NCI-H524 (cell line): ENCODE results near the gene ARPC5.

ENCODE experiments used
- DNase-seq, 2 experiments: peaks; one replicate each; lab custom pipeline; 2025; lab: John Stamatoyannopoulos, UW

Gene ARPC5

GRCh38 chr1:183611021-183611420 is 24.6 kb downstream of the ARPC5 start:
- no peak for DNase-seq

- DNase-seq, result no peak
These were observed 25.7 kb downstream of the ARPC5 start for GRCh38 chr1:183609759-183610452.

GRCh38 chr1:183609313-183609712 is 26.3 kb downstream of the ARPC5 start:
- DNase-seq, result peak in 1 of 2 experiments; percentile 20

DNA sequence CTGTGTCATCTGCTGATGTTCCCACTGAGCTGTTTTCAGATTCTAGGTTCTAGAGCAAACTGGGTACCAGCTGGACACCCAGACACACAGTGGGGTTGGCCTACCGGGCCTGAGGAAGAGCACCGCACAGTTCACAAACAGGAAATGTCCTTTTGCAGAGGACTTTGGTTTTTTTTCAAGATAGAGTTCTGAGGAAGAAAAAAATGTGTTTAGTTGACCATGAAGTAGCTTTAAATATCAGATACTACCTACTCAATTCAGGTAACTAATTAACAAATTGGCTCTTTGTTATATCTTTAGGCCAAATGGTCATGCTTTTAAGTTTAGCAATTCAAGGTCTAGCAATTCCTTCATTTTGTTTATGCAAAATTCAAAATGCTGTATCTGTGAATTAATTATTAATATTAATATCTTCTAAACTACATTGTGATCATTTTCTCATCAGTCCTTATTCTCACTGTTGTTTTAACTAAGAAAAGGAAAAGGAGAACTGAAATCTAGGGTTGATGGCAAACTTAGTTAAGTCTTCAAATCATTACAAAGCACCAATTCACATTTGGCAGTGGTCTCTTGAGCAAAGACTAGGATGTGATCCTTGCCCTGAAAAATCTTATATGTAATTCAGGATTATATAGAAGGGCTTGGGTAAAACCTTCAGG is 28.1 kb downstream of the ARPC5 start:
- no peak for DNase-seq

DNA sequence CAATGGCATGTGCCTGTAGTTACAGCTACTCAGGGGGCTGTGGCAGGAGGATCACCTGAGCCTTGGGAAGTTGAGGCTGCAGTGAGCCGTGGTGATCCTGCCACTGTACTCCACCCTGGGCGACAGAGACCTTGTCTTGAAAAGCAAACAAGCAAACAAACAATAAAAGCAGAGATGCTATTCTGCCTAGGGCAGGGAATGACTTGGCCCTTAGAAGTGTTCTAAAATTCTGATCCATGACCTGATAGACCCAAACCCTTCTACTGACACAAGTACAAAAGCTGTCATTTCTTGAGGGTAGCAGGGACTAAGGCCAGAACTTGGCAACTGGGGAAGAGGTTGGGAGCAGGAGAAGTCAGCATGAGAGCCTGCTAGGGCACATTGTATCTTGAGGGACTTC is 29.7 kb downstream of the ARPC5 start:
- no peak for DNase-seq

GRCh38 chr1:183604815-183605214 is 30.8 kb downstream of the ARPC5 start:
- no peak for DNase-seq

DNA sequence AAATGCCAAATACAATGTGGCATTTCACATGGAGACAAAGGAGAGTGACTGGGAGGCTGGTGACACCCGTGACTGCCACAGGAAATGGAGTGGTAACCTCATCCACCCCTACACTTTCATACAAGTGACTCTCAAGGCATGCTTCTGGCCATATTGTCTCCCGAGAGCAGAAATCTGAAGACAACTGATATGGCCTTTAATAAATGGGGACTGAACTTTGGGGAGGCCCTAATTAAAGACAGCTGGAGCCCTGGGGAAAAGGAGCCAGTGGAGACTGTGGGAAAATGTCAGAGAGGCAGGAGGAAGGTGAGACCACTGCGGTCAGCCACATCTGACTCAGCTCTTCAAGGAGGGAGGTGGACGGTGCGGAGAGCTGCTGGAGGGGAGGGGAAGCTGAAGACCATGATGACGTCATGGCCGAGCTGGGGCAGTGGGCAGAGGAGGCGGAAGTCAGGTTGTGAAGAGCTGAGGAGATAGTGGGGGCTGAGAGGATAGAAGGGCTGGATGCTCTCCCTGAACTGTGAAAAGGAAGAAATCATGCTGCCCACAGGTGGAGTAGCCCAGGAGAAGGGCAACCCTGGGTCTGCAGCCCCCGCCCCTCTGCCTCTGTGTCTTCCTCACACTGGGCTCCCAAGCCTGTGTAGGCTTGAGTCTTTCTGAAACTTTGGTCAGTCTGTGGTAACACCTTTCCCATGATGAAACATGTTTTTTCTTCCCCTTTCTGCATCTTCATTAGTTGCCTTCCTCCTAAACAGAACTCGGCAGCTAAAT is 31.4 kb downstream of the ARPC5 start:
- DNase-seq, result no peak

DNA sequence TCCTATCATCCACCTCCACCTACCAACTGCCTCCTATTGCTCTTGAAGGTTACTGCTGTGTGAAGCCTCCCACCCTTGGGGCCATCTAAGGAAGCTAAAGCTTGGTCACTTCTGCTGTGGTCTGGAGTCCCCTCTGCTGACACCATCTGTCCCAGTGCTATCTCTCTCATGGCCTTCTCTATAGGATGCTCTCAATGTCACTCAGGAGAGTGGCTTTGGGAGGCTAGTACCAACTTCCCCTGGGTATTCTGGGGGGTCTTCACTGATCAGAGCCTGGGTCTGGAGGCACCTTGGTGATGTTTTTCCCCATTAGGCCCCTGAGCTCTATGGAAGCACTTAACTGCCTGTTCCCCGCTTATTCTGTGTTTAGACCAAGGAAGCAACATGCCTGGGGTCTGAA is 33.1 kb downstream of the ARPC5 start:
- DNase-seq, result no peak

GRCh38 chr1:183600634-183601033 is 34.9 kb downstream of the ARPC5 start:
- DNase-seq, result no peak

DNA sequence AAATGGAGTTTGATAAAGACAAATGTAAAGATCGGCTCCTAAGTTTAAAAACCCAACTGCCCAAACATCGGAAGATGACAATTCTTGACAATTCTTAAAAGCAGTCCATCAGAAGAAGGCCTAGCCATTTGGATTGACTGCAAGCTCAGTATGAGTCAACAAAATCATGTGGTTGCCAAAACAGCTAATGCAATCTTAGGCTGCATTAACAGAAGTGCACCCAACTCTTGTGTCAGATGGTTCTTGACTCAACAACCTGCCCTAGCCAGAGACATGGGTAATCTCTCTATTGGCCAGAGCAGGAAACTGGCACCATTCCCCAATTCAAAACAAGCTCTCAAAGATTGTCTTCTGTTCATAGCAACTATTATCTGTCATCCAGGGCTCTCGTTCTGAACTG is 35.4 kb downstream of the ARPC5 start:
- no peak for DNase-seq

DNA sequence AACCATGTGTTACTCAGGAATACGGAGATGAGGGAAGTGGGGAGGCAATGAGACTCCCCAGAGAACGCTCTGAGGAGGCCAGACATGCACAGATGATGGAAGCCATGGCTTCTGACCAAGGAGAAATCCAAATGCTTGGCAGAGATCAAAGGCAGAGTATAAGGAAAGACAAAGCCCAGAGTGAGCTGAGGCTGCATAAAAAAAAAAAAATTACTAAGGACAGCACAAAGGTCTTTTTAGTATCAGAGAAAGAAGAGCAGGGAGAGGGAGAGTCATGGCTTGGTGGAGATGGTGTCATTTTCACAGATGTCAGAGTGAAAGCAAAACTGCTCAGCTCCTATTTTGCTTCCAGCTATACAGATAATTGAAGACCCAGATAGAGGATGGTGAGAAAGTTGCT is 37.2 kb downstream of the ARPC5 start:
- no peak for DNase-seq

- DNase-seq, result no peak
These were observed 37.8 kb downstream of the ARPC5 start for GRCh38 chr1:183597656-183598347.

DNA sequence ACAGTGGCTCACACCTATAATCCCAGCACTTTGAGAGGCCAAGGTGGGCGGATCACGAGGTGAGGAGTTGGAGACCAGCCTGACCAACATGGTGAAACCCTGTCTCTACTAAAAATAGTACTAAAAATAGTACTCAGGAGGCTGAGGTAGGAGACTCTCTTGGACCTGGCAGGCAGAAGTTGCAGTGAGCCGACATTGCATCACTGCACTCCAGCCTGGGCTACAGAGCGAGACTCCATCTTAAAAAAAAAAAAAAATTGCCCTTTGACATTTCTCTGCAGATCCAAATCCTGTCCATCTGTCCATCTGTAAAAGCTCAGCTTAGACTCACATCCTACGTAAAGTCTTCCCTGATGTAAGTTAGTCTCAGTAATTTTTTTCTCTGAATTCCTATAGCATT is 39.1 kb downstream of the ARPC5 start:
- no peak for DNase-seq

- DNase-seq, result no peak
These were observed 40.0 kb downstream of the ARPC5 start for GRCh38 chr1:183595537-183595936.

DNA sequence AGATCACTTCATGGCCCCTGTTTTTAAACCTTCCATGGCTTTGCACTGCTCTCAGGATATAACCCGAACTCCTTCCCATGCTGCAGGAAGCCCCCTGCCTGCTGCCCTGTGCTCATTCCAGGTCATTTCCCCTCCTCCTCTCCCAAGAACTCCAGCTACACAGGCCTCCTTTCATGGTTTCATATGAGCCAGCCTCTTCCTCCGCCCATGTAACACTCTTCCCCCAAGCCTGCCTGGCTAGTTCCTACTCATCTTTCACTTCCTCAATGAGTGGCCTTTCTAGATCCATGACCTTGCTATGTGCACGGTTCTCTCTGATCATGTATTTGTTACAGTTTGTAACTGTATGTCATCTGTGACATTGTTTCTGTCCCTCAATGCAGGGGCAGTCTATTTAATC is 42.2 kb downstream of the ARPC5 start:
- no peak for DNase-seq

- no peak for DNase-seq
These were observed 42.9 kb downstream of the ARPC5 start for GRCh38 chr1:183592733-183593132.

GRCh38 chr1:183590244-183591191 is 45.1 kb downstream of the ARPC5 start, which contains the start of gene NCF2:
TSS of gene NCF2 (minus strand) at chr1:183590459. CDS start at chr1:183590329, 130 bp downstream.
- DNase-seq, result no peak

DNA sequence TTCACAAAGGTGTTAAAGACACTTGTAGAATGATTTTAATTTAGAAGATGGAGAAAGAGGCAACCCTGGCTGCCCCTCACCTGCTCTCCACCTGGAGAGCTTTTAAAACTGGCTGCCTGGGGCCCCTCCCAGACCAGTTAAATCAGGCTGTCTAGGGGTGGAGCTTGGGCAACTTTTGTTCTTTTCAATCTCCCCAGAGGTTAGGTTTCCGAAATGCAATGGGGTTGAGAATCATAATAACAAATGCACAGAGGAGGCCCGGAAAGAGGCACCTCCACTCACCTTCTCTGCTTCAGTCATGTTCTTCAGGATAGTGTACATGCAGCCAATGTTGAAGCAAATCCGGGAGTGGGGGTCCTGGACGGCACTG is 45.7 kb downstream of the ARPC5 start:
- no peak for DNase-seq

GRCh38 chr1:183589384-183589783 is 46.2 kb downstream of the ARPC5 start:
- DNase-seq, result no peak

GRCh38 chr1:183588827-183589226 is 46.8 kb downstream of the ARPC5 start:
- no peak for DNase-seq

DNA sequence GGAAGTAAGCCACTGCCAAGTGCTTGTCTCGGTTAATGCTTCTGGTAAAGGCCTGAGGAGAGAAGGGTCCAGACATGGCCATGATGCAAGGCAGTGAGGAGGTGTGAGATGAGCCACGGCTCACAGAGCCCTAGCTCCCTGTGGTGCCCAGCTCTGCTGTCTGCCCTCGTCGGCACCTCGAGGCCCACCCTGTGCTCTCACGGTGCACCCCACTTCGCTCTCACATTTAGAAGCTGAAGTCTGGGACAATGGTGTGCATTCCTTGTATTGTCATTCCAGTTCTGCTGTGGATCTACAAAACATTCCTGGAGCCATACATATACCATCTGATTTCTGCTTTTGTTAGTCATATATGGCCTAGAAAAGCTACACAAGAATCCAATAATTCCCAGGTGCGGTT is 48.7 kb downstream of the ARPC5 start:
- DNase-seq, result no peak
